ENCODE results near the gene KIF1A.

The KIF1A gene

DNA sequence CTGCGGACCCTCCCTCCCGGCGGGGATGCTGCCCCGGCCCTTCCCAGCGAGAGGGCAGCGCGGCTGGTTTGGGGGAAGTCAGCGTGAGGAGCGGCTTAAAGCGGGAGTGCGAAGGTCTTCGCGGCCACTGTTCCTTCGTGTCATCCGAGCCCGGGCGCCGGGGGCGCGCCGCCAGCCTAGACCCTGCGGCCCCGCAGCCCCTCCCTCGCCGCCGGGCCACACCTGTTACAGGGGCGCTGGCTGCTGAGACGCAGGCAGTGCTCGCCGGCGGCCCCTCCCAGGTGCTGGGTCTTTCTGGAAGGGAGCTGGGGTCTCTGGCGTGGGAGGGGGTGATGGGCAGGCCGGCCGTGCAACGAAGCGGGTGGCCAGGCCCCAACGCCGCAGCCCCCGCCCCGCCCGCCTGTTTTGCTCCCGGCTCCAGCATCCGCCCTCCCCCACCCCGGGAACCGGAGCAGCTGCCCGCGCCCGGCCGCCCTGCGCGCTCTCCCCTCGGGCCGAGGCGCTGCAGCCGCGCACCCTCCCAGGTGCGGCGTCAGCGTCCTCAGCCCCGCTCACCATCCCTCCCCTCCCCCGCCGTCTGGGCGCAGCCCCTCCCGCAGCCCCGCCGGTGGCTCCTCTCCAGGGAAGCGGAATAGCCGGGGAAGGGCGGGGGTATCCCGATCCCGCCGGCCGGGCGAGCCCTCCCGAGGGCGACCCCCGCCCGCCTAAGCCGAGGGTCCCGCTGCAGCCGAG, 727 bp downstream of the KIF1A start:
- no peak for DNase-seq

DNA sequence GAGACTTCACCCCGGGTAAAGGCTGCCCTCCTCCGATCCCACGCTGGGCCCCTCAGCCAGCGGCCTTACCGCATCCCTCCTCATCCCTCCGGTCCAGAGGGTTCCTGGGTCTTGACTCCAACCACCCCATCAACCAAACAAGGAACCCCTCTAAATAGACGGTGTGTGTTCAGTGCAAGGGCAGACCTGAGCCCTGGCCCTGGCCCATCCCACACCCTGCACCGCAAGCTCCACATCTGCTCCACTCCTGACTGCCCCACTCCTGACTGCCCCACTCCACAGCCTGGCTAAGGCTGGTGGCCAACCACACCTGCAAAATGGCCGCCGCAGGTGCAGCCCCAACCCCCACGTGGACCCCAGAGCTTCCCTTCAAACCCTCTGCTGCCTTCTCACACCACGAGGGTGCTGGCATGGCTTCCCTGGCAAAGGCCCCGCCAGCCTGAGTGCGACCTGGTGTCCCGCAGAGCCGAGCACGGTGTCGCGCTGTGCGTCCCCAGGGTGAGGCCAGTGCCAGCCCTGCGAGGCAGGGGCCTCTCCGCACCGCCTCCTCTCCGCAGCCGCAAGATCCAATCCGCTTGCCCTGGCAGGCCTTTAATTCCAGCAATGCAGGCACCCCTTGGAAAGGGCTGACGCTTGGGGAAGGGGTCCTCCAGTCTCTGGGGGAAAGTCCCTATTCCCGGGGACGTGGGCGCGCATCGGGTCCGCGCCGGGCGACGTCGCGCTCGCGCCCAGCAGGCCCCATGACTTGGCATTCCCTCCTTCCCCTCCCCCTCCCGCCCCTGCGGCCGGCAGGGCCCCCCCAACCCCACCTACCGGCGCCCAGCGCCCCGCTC, 1.5 kb downstream of the KIF1A start:
- no peak for DNase-seq

GRCh38 chr2:240817496-240818292, 2.3 kb downstream of the KIF1A start:
- no peak for DNase-seq

DNA sequence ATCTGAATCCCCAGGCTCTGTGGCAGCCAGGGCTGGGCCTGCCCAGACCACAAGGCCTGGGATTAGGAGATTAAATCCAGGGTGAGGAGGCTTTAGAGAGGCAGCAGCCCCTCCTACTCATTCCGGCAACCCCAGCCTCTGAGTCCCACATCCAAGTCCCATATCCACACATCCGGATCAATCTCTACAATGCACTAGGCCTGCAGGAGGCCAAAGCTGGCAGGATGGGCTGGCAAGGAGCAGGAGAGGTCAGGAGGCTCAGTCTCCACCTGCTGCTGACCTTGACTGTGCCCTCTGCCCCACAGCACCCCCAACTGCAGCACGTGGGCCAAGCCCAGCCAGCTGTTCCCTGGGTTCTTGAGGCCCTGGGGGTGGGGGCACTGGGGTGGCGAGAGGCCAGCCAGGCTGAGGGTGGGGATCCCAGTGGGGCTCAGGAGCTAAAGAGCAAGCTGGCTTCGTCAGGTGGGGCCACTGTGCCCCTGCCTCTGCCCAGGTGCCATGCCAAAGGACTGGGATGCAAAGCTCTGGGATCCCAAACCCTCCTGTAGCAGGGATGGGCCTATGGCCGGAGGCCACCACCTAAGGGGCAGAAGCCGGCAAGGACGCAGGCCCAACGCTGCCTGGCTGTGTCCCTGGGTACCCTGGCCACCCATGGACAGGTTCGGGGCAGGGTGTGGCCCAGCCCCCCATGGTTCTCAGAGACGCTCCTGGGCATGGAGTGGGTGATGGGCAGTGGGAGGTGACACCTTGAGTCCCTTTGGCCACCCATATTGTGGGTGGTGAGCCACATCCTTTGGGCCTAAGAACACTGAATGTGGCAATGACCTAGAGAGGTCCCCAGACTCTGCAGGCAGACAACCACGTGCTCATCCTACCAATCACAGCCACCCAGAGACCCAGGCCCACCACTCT, 3.2 kb downstream of the KIF1A start:
- no peak for DNase-seq

DNA sequence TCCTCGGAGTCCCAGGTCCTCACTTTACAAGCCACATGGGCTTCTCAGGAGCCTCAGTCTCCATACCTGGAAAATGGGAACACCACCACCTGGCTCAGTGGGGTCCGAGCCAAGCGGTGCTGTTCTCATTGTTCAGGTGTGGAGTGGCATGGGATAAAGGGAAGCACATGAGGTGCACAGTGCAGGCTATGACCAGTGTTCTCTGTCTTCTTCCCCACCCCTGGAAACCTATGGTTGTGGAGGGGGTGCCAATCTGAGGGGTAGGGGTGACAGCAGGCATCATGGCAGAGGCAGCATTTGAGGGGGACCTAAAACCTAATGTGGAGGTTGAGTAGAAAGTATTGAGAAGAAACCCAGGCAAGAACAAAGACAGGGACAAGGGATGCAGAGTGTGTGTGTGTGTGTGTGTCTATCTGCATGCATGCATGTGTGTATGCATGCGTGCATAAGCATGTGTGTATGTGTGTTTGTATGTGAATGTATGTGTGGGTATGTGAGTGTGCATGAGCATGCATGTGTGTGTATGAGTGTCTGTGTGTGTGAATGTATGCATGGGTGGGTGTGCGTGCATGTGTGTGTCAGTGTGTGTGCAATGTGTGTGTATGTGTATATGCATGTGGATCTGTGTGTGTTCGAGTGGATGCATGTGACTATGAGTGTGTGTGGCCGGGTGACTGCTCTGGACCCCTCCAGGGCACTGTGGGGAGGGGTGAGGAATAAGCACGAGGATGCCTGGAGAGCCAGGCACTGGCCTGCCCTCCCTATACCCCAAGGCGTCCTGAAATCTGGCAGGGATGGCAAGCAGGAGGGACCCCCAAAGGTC, 4.0 kb downstream of the KIF1A start:
- no peak for DNase-seq

DNA sequence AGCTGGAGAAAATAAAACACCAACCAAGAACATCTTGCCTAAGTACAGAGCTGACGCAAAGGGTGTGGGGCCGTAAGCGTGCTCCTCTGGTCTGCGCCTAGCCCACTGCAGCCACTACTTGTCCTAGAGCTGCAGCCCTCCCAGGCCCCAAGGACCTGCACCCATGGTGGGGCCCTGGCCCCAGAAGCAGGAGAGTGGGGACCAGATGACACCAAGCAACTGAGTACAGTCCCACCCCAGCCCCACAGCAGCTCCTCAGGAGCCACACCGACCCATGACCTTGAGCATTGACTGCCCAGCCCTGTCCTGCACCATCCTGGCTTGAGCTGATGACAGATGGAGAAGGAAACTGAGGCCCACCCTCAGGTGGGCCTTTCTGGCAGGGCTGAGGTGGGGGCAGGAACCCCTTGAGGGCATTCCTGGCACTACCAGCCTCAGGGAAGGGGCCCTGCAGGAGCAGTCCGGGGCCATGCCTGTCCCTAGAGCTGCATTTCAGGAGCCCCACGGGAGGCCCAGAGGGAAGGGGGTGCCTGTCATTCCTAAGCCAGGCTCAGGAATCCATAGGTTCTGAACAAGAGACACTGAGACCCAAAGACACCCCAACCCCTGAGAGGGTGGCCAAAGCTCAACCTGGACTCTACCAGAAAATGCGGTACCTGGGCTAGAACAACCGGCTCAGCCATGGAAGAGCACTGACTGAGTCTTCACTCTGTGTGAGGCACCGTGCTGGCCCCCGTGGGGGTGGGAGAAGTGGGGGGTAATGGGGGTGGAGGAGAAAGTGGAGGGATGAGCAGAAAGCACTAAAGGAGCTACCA, 4.9 kb downstream of the KIF1A start:
- DNase-seq = no peak

DNA sequence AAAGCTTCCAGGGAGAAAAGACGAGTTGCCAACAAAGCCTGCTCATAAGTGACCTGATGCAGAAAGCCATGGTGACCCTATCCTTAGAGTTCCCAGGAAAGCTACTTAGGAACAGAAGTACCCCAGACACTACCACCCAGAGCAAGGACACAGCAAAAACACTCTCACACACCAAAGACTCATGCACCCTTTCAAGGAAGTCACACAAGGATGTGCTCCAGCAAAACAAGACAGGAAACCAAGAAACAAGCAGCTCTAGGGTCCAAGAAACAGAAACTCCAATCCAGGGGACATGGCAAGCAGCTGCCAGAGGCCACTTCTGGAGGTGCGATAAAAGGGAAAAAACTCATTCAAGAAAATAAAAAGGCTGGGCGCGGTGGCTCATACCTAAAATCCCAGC, 5.7 kb downstream of the KIF1A start:
- no peak for DNase-seq

- DNase-seq = no peak
Measured at GRCh38 chr2:240813231-240813921, 6.6 kb downstream of the KIF1A start.

GRCh38 chr2:240812721-240813120, 7.3 kb downstream of the KIF1A start:
- DNase-seq = no peak

- DNase-seq = no peak
Measured at GRCh38 chr2:240812301-240812680, 7.7 kb downstream of the KIF1A start.

GRCh38 chr2:240811346-240812300, 8.4 kb downstream of the KIF1A start:
- no peak for DNase-seq

- no peak for DNase-seq
Measured at GRCh38 chr2:240810621-240811020, 9.4 kb downstream of the KIF1A start.

DNA sequence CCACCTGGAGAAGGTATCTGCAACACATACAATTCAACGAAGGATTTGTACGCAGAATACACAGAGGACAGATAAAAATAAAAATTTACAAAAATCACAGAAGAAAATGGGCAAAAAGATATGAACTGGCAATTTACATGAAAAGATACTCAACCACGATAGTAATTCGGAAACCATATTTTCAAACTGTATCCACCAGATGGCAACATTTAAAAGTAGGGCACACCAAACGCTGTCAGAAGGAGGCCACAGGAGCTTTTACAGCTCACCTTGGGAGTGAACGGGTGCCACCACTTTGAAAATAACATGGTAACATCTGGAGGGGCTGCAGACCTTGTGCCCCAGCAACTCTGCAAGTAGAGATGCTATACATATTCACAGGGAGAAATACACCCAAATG, 9.8 kb downstream of the KIF1A start:
- DNase-seq = peak; percentile 28

DNA sequence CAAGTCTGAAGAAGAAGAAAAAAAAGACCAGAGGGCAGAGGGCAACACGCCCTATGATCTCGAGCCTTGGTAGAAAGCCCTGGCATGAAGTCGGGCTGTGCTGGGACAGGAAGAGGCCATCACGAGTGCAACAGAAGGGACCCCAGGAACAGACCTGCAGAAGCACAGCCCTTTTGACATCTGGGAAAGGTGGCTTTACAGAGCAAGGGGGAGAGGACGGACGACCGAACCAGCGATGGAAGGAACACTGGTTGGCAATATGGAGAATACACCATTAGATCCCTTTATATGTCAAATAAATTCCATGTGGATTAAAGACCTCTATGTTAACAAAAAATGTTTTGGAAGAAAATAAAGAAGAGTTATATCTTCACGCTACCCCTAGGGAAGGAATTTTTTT, 10.7 kb downstream of the KIF1A start:
- DNase-seq = no peak

- DNase-seq = no peak
Measured at GRCh38 chr2:240806459-240806858, 13.6 kb downstream of the KIF1A start.

DNA sequence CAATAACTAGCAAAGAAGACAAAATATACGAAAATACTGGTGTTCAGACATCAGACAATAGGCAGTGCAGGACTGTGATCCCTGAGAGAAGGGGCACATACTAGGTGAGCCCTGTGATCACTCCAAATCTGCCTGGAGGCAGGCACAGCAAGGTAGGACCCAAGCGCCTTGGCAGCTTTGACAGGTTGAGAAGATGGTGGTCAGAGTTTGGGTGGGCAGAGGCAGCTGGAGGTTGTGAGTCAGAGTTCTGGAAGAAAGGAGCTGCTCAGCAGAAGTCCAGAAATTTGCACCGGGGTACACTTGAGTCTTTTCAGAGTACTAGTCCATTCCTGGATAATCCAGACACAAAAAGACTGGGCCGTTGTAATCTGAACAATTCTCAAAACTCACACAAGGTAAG, 14.0 kb downstream of the KIF1A start:
- no peak for DNase-seq

GRCh38 chr2:240803191-240803590, 16.8 kb downstream of the KIF1A start:
- no peak for DNase-seq

- DNase-seq = no peak
Measured at GRCh38 chr2:240799033-240799820, 20.8 kb downstream of the KIF1A start.
